Ovary (tissue), 9 donors: ENCODE results near the gene IL22. TPM values are rescaled to one million over a fixed set of nuclear protein-coding genes. Genes with fewer than 3 reads are reported as not detected.

Source experiments
- DNase-seq, 5 donors: peaks; one replicate each; pipeline ENCODE4 v3.0.0-alpha.2; 2019 to 2020
- H3K27ac ChIP-seq, 2 donors: fragments of 200-600 bp; one replicate each; pipeline versions ENCODE4 v1.5.1 to v1.8.0; 2019 to 2022
- H3K27me3 ChIP-seq: fragments of 200-600 bp; one replicate; pipeline ENCODE4 v1.8.0; 2022
- H3K36me3 ChIP-seq: fragments of 200-600 bp; sonication (generic); one replicate; pipeline ENCODE4 v1.5.1; 2019
- H3K4me1 ChIP-seq: one replicate; pipeline ENCODE4 v1.8.1; 2013; ENCODE audit warnings: mild to moderate bottlenecking, moderate library complexity; ENCODE audit not compliant: insufficient read depth
- H3K4me3 ChIP-seq: fragments of 200-600 bp; sonication (generic); one replicate; pipeline ENCODE4 v1.5.1; 2017
- H3K9me3 ChIP-seq, 2 donors: fragments of 200-600 bp in 1 of 2; sonication (generic) in 1 of 2; one replicate each; pipeline versions ENCODE4 v1.5.1 to v1.8.1; 2013 to 2019; ENCODE audit warnings: mild to moderate bottlenecking in 1 of 2, moderate library complexity in 1 of 2
- EP300 ChIP-seq: sonication (generic); formaldehyde crosslinking; IDR thresholded peaks from one replicate; pipeline ENCODE4 v1.6.1; 2017; ENCODE audit warnings: antibody characterized with exemption
- POLR2A ChIP-seq: fragments of 450-650 bp; IDR thresholded peaks from one replicate; pipeline ENCODE4 v1.6.1; 2017; ENCODE audit warnings: antibody characterized with exemption, mild to moderate bottlenecking, moderate library complexity
- WGBS, 3 donors: extraction: QIAGEN DNeasy Blood & Tissue Kit in 1 of 3; methylation state at CpG; one replicate each; pipeline versions ENCODE4 v1.1.5 to v1.1.7; 2013 to 2017; 5-methylcytosine and 5-hydroxymethylcytosine counted together
- intact Hi-C, 4 donors: fragments of 100-400 bp; cut with DNase I; formaldehyde crosslinking; loops; one replicate each; pipeline versions ENCODE4 v1.11.0 to v1.15.1; 2022 to 2023
- polyA plus RNA-seq, 2 donors: library from polyadenylated mRNA; stranded (reverse); fragments of 200-250 nt in 1 of 2; fragments of 350-450 nt in 1 of 2; fragmentation: Illumina TruSeq in 1 of 2; extraction: RNeasy Lipid Tissue Mini Kit (QIAGEN cat#74804) in 1 of 2; gene quantifications; one replicate each; pipeline ENCODE4 v1.2.3, GENCODE V29; 2013 to 2014
- total RNA-seq, 7 donors: library from RNA; depleted of rRNA in 2 of 7; stranded (reverse); fragments of >200 nt in 2 of 7; fragmentation: NEBNext Ultra II Directional in 3 of 7; extraction: Animal tissue kit (Norgen Biotek cat#: 25700) in 3 of 7; gene quantifications; one replicate each; pipeline versions ENCODE4 v1.1.0 to v1.2.4, GENCODE V29; 2016 to 2023
- TF ChIP-seq, protein P1 (sequence below), 3 donors: fragments of 450-650 bp in 2 of 3; fragments of 200-600 bp in 1 of 3; IDR thresholded peaks; one replicate each; pipeline versions ENCODE4 v1.5.1 to v1.8.0; 2016 to 2022; ENCODE audit warnings: antibody characterized with exemption in 3 of 3, mild to moderate bottlenecking in 1 of 3
- donor health status: DM: no; HTN: no; CAD: no; lungs with moderate emphysema.
- donor health status: DM: no; HTN: no; CAD: no.
- donor health status: Bipolar disorder and iron deficiency.
- donor health status: DM: yes; HTN: yes; CAD: no.
- donor health status: DM: no; HTN: no; CAD: no.
- donor health status: DM: yes; HTN: yes; CAD: no.

IL22 gene
- total and polyA plus RNA-seq, 9 donors: not detected

GRCh38 chr12:68225576-68226476, 27.6 kb downstream of the IL22 start, which contains the start of gene IL26:
Gene IL26 (minus strand): TSS chr12:68225810. CDS start chr12:68225756, 54 bp downstream.
- Histone ChIP-seq H3K4me1 (no peaks in the 10 kb centered on the region), H3K27me3 (no peaks in the 10 kb centered on the region), H3K9me3 (no peaks in the 10 kb centered on the region), H3K36me3 (no peaks in the 10 kb centered on the region), H3K27ac (no peak within 1 kb of the TSS), H3K4me3 (no peak within 1 kb of the TSS)
- DNase-seq: no peak
- intact Hi-C loops: no loop called here
- TF ChIP-seq, protein P1, sequence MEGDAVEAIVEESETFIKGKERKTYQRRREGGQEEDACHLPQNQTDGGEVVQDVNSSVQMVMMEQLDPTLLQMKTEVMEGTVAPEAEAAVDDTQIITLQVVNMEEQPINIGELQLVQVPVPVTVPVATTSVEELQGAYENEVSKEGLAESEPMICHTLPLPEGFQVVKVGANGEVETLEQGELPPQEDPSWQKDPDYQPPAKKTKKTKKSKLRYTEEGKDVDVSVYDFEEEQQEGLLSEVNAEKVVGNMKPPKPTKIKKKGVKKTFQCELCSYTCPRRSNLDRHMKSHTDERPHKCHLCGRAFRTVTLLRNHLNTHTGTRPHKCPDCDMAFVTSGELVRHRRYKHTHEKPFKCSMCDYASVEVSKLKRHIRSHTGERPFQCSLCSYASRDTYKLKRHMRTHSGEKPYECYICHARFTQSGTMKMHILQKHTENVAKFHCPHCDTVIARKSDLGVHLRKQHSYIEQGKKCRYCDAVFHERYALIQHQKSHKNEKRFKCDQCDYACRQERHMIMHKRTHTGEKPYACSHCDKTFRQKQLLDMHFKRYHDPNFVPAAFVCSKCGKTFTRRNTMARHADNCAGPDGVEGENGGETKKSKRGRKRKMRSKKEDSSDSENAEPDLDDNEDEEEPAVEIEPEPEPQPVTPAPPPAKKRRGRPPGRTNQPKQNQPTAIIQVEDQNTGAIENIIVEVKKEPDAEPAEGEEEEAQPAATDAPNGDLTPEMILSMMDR (IDR thresholded peaks at IDR 0.05): no peak
- no peak for TF ChIP-seq EP300
- no peak for TF ChIP-seq POLR2A
- WGBS, 3 donors: 76 to 80% (median 78%) methylated on average over 8 of the region's 8 CpGs

- no peaks in the 10 kb centered on the region for H3K36me3 ChIP-seq
Measured at GRCh38 chr12:68224613-68225285, 28.7 kb downstream of the IL22 start.

GRCh38 chr12:68223067-68223747, 30.2 kb downstream of the IL22 start:
- WGBS, 3 donors: 1 to 4% (median 2%) methylated on average over 12 of the region's 12 CpGs
- no peaks in the 10 kb centered on the region for H3K27me3 ChIP-seq
- H3K4me3 ChIP-seq: no peak overlapping the region
- H3K36me3 ChIP-seq: no peaks in the 10 kb centered on the region
- no peak overlapping the region for H3K27ac ChIP-seq
- intact Hi-C loops: loop anchor here (2.0 to 5.0 kb wide), 2 partner anchors 94 kb away; no protein-coding TSS in a partner anchor
- DNase-seq: peak; percentile 74 to 86 (median 81)
- H3K4me1 ChIP-seq: no peaks in the 10 kb centered on the region
- no peaks in the 10 kb centered on the region for H3K9me3 ChIP-seq
- no peak for TF ChIP-seq POLR2A
- TF ChIP-seq, protein P1 (IDR thresholded peaks at IDR 0.05): peak; percentile 71 to 75 (median 72)

More at GRCh38 chr12:68224613-68225285, 28.7 kb downstream of the IL22 start:
- intact Hi-C loops: loop anchor here in 3 of 4 donors (5.0 kb wide), 1 partner anchor 93 kb away; no protein-coding TSS in a partner anchor
- Histone ChIP-seq H3K9me3 (no peaks in the 10 kb centered on the region), H3K27ac (no peak overlapping the region), H3K4me3 (no peak overlapping the region), H3K4me1 (no peaks in the 10 kb centered on the region), H3K27me3 (no peaks in the 10 kb centered on the region)
- TF ChIP-seq POLR2A (no peak), EP300 (no peak)
- TF ChIP-seq, protein P1 (IDR thresholded peaks at IDR 0.05): no peak
- WGBS, 3 donors: 67 to 73% (median 71%) methylated on average over 3 of the region's 3 CpGs
- no peak for DNase-seq

DNA sequence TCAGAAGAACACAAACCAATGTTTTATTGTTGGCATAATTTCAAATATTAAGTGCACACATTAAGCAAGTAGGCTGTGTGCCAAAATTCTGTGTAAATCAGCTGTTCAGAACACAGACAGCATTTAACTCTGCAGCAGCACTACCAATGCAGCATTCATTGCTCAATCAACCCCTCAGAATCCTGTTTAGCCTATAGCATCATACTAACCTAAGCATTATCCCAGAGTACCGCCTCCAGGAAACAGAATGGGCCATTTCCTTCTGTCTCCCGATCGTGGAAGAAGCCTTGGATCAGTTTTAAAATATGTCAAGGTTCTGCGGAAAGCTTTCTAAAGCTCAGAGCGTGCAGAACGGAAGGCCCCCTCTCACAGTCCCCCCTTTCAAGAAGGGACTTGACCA, 31.1 kb downstream of the IL22 start:
- no peaks in the 10 kb centered on the region for H3K9me3 ChIP-seq
- TF ChIP-seq, protein P1 (IDR thresholded peaks at IDR 0.05): no peak
- TF ChIP-seq EP300 (no peak), POLR2A (no peak)
- no peaks in the 10 kb centered on the region for H3K4me1 ChIP-seq
- WGBS, 3 donors: 26 to 41% (median 38%) methylated on average over 6 of the region's 6 CpGs
- H3K4me3 ChIP-seq: no peak overlapping the region
- H3K27me3 ChIP-seq: no peaks in the 10 kb centered on the region
- no peaks in the 10 kb centered on the region for H3K36me3 ChIP-seq
- intact Hi-C loops: loop anchor here (2.0 to 5.0 kb wide), 2 partner anchors 94 to 95 kb away; no protein-coding TSS in a partner anchor
- H3K27ac ChIP-seq: no peak overlapping the region
- DNase-seq: no peak
